Activated naive CD4-positive, alpha-beta T cell treated with anti-CD3 and anti-CD28 coated beads for 36 hours (primary cell): ENCODE data around the gene DNMT3A. TPM values are rescaled to one million over a fixed set of nuclear protein-coding genes. Genes with fewer than 3 reads are reported as not detected.

ENCODE experiments used
- CTCF ChIA-PET: fragments of 350-600 bp; sonication (Branson Sonifier 250); formaldehyde crosslinking; loops from one replicate; lab custom pipeline; 2021; ENCODE audit warnings: antibody characterized with exemption; lab: Charles Lee
- DNase-seq: peaks from one replicate; pipeline ENCODE4 v3.0.0-alpha.2; 2020
- H3K27ac Mint-ChIP-seq: one replicate; pipeline ENCODE4 v1.8.0; 2021; ENCODE audit warnings: mild to moderate bottlenecking, mixed read lengths
- H3K27me3 Mint-ChIP-seq: one replicate; pipeline ENCODE4 v1.8.0; 2021; ENCODE audit warnings: low read depth, mixed read lengths
- H3K36me3 Mint-ChIP-seq: one replicate; pipeline ENCODE4 v1.8.0; 2021; ENCODE audit warnings: low read depth, mixed read lengths
- H3K4me1 Mint-ChIP-seq: one replicate; pipeline ENCODE4 v1.8.0; 2021; ENCODE audit warnings: low read depth, mixed read lengths
- H3K4me3 Mint-ChIP-seq: one replicate; pipeline ENCODE4 v1.8.0; 2021; ENCODE audit warnings: mild to moderate bottlenecking, moderate library complexity, mixed read lengths
- H3K9me3 Mint-ChIP-seq: one replicate; pipeline ENCODE4 v1.8.0; 2021; ENCODE audit warnings: mixed read lengths
- intact Hi-C: fragments of 100-400 bp; cut with micrococcal nuclease; formaldehyde crosslinking; loops from one replicate; pipeline ENCODE4 v1.15.1; 2023
- total RNA-seq, 2 experiments: library from RNA; stranded (reverse); gene quantifications; one replicate each; pipeline ENCODE4 v1.2.3, GENCODE V29; 2021

Gene DNMT3A
- total RNA-seq, 2 experiments from 2014 or later = 53.0 to 53.5 TPM

DNA sequence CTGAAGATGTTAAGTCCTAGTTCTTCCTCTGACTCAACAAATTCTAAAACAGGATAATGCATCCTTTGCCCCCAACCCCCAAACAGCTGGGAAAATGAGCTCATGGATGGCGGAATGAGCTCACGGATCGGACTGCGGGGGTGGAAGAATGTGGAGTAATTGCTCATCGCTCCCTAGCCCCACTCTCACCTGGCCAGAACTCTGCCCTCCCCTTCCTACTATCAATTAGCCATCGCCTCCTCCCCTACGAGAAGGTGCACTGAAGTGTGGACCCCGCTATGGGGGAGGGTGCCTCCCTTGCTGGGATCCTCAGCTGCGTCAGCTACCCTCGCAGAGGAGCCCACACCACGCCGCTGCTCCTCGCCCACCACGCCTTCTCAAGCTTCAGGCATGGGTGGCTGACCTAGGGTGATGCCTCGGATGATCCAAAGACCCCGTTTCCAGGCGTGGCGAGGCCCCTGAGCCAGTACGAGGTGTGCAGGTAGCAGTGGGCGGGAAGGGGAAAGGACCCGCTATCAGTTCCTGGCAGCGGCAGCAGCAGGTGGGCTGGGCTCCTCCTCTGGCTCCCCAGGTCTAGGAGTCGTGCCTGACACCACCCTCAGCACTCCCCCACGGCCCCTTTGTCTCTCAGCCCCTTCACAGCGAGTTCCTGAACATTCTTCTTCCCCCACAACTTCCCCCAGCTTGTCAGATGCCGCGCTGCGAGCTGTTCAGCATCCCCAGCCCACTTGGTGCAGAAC is 91.2 kb downstream of the DNMT3A start:
- Mint-ChIP-seq H3K9me3 (no peaks in the 10 kb centered on the region), H3K4me3 (peak overlapping the region; percentile 81), H3K27ac (peak overlapping the region; percentile 85), H3K4me1 (peaks cover 18% of the 10 kb centered on the region), H3K27me3 (no peaks in the 10 kb centered on the region), H3K36me3 (peaks cover 31% of the 10 kb centered on the region)
- peak; percentile 42 for DNase-seq
- CTCF ChIA-PET = interaction anchor here (0.9 to 1.7 kb wide), 3 partner anchors 26 to 308 kb away, joined by 3 to 10 read pairs (median 3); no protein-coding TSS in a partner anchor
- intact Hi-C loops = loop anchor here (1.0 to 2.0 kb wide), 2 partner anchors 23 to 64 kb away; no protein-coding TSS in a partner anchor

DNA sequence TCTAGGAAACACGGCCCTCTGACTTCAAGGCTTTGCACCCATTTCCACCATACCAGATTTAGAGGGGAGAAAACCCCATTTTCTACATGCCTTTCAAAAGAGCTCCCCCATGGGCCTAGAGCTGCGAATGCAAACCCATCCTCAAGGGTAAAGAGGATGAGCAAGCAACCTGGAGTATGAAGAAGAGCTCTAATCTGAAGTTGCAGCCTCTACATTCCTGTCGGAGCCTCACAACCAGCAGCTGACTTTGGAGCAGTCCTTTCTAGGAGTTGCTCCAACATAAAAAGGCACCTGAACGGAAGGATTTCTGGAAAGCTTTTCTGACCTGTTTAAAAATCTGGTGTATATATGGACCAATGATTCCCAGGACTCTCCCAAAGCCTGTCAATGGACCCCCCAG is 91.9 kb downstream of the DNMT3A start:
- Mint-ChIP-seq H3K4me1 (peaks cover 18% of the 10 kb centered on the region), H3K9me3 (no peaks in the 10 kb centered on the region), H3K27me3 (no peaks in the 10 kb centered on the region), H3K36me3 (peaks cover 36% of the 10 kb centered on the region), H3K27ac (peak overlapping the region; percentile 2), H3K4me3 (no peak overlapping the region)
- intact Hi-C loops = loop anchor here (2.0 kb wide), 1 partner anchor 65 kb away; no protein-coding TSS in a partner anchor
- DNase-seq = no peak
- CTCF ChIA-PET = interaction anchor here (0.6 to 1.7 kb wide), 4 partner anchors 27 to 309 kb away, joined by 3 to 10 read pairs (median 3); no protein-coding TSS in a partner anchor

DNA sequence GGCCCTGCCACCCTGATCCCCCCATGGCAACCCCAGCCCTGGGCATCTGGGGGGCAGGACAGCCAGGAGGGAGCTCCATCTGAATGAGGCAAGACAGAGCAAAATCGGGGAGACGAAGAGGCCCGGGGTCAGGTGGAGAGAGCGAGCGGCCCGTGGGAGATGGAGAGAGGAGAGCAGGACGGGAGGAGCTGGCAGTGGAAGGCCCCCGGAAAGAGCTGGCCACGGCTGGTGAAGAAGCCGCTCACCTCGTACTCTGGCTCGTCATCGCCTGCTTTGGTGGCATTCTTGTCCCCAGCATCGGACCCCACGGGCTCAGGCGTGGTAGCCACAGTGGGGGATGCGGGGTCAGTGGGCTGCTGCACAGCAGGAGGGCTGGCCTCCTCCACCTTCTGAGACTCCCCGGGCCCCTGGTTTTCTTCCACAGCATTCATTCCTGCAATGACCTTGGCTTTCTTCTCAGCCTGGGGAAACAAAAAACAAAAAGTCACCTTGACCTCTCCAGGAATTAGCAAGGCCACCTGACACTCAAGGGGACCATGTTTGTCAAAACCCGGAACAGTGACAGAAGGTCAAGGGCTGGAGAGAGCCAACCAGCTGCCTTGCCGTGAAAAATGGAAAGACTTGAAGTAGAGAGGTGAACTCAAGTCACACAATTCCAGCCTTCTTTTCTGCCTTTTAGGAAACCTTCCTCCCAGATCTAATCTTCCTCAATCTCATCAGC is 93.8 kb downstream of the DNMT3A start:
- no peaks in the 10 kb centered on the region for H3K27me3 Mint-ChIP-seq
- CTCF ChIA-PET = interaction anchor here (0.7 kb wide), 2 partner anchors 305 to 600 kb away, joined by 3 read pairs; no protein-coding TSS in a partner anchor

DNA sequence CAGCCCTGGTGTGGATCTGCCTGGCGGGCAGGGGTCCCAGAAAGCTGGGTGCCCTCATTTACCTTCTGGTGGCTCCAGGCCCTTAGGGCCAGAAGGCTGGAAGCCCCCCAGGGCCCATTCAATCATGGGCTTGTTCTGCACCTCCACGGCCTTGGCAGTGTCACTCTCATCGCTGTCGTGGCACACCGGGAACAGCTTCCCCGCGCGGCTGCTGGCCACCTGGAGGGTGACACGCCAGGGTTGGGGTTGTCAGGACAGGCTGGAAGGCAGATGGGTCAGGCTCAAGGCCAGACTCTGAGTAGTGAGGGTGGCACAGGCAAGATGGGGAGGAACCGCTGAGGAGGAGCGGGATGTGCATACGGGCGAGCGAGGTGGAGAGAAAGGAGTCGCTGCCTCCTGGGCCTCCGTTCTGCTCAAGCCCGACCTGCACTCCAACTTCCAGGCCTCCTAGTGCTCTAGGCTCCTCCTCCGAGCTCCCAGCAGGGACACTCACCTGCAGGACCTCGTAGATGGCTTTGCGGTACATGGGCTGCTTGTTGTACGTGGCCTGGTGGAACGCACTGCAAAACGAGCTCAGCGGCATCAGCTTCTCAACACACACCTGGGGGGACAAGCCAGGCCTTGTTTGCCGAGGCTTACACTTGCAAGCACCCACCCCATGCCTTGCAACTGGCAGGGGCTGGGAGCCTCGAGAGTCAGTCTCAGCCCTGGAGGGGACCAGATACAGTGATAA is 95.0 kb downstream of the DNMT3A start:
- no peak overlapping the region for H3K4me3 Mint-ChIP-seq
- H3K27ac Mint-ChIP-seq = no peak overlapping the region
- intact Hi-C loops = no loop called here
- no peaks in the 10 kb centered on the region for H3K9me3 Mint-ChIP-seq
- H3K4me1 Mint-ChIP-seq = peaks cover 8% of the 10 kb centered on the region
- CTCF ChIA-PET = no interaction called here
- no peak for DNase-seq
- H3K36me3 Mint-ChIP-seq = peaks cover 28% of the 10 kb centered on the region
- H3K27me3 Mint-ChIP-seq = no peaks in the 10 kb centered on the region

More for the DNA sequence above, 93.8 kb downstream of the DNMT3A start:
- Mint-ChIP-seq H3K36me3 (peaks cover 28% of the 10 kb centered on the region), H3K27ac (peak overlapping the region; percentile 46), H3K9me3 (no peaks in the 10 kb centered on the region), H3K4me3 (no peak overlapping the region), H3K4me1 (peaks cover 12% of the 10 kb centered on the region)
- no peak for DNase-seq
- intact Hi-C loops = no loop called here

DNA sequence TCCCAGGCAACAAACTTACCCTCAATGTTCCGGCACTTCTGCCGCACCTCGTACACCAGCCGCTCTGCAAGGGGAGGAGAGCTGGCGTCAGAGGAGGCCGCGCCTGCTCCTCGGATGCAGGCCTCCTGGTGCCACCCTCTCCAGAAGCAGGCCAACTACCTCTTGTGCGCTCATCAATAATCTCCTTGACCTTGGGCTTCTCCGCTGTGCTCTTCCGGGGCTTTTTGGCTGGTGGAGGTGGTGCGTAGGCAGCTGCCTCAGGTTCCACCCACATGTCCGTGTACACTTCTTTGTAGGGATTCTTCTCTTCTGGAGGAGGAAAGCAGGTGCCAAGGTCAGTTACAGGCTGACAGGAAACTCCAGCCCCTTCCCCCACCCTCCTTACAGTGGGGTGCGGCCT is 95.7 kb downstream of the DNMT3A start:
- intact Hi-C loops = no loop called here
- peaks cover 8% of the 10 kb centered on the region for H3K4me1 Mint-ChIP-seq
- DNase-seq = no peak
- no peaks in the 10 kb centered on the region for H3K9me3 Mint-ChIP-seq
- H3K27ac Mint-ChIP-seq = no peak overlapping the region
- H3K36me3 Mint-ChIP-seq = peaks cover 31% of the 10 kb centered on the region
- H3K4me3 Mint-ChIP-seq = no peak overlapping the region
- H3K27me3 Mint-ChIP-seq = no peaks in the 10 kb centered on the region
- CTCF ChIA-PET = no interaction called here

DNA sequence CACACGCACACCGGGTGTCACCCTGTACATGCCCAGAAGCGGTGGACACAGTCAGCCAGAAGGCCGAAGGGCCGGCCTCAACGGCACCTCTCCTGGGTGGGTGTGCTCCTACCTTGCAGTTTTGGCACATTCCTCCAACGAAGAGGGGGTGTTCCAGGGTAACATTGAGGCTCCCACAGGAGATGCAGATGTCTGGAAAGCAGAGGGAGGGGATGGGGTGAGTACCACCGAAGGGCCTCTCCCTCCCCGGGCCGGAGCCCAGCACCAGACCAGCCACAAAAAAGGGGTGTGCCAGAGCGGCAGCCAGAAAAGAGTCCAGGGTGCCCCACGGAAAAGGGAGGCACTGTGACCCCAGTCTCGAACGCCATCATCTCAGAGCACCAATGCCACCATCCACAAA is 96.6 kb downstream of the DNMT3A start:
- no peaks in the 10 kb centered on the region for H3K4me1 Mint-ChIP-seq
- no peak overlapping the region for H3K4me3 Mint-ChIP-seq
- no peak overlapping the region for H3K27ac Mint-ChIP-seq
- H3K9me3 Mint-ChIP-seq = no peaks in the 10 kb centered on the region
- CTCF ChIA-PET = no interaction called here
- no peaks in the 10 kb centered on the region for H3K27me3 Mint-ChIP-seq
- no peak for DNase-seq
- intact Hi-C loops = no loop called here
- peaks cover 39% of the 10 kb centered on the region for H3K36me3 Mint-ChIP-seq

DNA sequence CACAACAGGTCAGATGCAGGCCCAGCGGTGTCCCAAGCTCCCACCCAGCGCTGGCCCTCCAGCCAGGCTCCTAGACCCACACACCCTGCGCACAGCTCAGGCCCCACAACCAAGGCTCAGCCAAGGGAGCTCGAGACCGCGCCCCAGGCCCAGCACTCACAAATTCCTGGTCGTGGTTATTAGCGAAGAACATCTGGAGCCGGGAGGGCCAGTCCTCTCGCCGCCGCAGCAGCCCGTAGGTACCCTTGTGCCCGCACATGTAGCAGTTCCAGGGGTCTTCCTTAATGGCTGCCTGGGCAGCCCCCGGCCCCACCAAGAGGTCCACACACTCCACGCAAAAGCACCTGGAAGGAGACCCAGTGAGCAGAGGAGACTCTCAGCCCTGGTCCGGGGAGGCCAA is 97.7 kb downstream of the DNMT3A start:
- Mint-ChIP-seq H3K4me3 (no peak overlapping the region), H3K9me3 (no peaks in the 10 kb centered on the region), H3K4me1 (no peaks in the 10 kb centered on the region), H3K27ac (no peak overlapping the region), H3K36me3 (peaks cover 40% of the 10 kb centered on the region), H3K27me3 (no peaks in the 10 kb centered on the region)
- CTCF ChIA-PET = no interaction called here
- DNase-seq = no peak
- intact Hi-C loops = no loop called here

DNA sequence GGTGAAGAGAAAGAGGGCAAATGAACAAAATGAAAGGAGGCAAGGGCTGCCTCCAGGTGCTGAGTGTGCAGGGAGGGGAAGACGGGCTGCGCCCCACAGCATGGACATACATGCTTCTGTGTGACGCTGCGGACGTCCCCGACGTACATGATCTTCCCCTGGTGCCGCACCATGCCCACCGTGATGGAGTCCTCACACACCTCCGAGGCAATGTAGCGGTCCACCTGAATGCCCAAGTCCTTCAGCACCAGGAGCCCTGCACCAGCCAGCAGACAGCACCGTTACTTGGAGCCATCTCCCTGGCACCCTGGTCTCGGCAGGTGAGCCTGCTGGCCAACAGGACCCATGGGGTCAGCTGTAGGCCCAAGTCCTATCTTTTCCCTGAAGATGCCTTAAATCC is 100.3 kb downstream of the DNMT3A start:
- CTCF ChIA-PET = no interaction called here
- no peak overlapping the region for H3K4me3 Mint-ChIP-seq
- no peaks in the 10 kb centered on the region for H3K27me3 Mint-ChIP-seq
- H3K27ac Mint-ChIP-seq = no peak overlapping the region
- H3K36me3 Mint-ChIP-seq = peaks cover 48% of the 10 kb centered on the region
- no peaks in the 10 kb centered on the region for H3K4me1 Mint-ChIP-seq
- H3K9me3 Mint-ChIP-seq = no peaks in the 10 kb centered on the region
- no peak for DNase-seq
- intact Hi-C loops = no loop called here

DNA sequence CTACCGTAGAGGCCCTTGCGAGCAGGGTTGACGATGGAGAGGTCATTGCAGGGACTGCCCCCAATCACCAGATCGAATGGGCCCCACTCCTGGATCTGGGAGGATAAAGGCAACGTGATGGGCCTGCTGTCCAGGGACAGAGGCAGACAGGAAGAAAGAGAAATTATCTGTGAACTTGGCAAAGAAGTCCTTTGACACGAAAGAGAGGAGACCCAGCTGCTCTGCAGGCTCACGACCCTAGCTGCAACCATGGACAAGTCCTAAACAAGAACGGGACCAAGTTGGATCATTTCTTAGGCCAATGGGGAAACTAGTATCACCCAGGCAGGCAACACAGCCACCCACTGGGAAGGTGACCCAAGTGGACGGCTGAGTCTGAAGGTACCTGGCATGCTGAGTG is 101.1 kb downstream of the DNMT3A start:
- intact Hi-C loops = no loop called here
- no peak overlapping the region for H3K4me3 Mint-ChIP-seq
- no peak for DNase-seq
- H3K27me3 Mint-ChIP-seq = no peaks in the 10 kb centered on the region
- H3K4me1 Mint-ChIP-seq = no peaks in the 10 kb centered on the region
- H3K9me3 Mint-ChIP-seq = no peaks in the 10 kb centered on the region
- H3K36me3 Mint-ChIP-seq = peaks cover 46% of the 10 kb centered on the region
- CTCF ChIA-PET = interaction anchor here (0.6 to 1.2 kb wide), 2 partner anchors 12 to 678 kb away, joined by 3 read pairs; no protein-coding TSS in a partner anchor
- no peak overlapping the region for H3K27ac Mint-ChIP-seq

DNA sequence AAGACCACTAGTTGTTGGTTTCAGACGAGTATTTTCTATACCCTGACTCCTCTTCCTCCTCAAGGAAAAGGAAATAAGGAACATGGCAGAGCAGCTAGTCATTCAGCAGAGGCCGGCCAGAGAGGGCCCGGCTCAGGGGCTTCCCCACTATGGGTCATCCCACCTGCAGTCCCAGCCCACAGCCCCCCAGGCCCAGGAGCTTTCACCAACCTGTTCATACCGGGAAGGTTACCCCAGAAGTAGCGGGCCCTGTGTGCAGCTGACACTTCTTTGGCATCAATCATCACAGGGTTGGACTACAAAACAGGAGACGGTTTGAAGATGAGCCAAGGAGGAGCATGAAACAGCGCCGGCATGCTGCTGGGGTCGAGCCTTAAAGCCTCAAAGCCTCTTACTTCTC is 102.8 kb downstream of the DNMT3A start:
- H3K9me3 Mint-ChIP-seq = no peaks in the 10 kb centered on the region
- intact Hi-C loops = no loop called here
- peaks cover 49% of the 10 kb centered on the region for H3K36me3 Mint-ChIP-seq
- no peak overlapping the region for H3K27ac Mint-ChIP-seq
- DNase-seq = no peak
- H3K4me3 Mint-ChIP-seq = no peak overlapping the region
- no peaks in the 10 kb centered on the region for H3K27me3 Mint-ChIP-seq
- no peaks in the 10 kb centered on the region for H3K4me1 Mint-ChIP-seq
- CTCF ChIA-PET = interaction anchor here (0.6 kb wide), 1 partner anchor 828 kb away, joined by 3 read pairs; no protein-coding TSS in a partner anchor

DNA sequence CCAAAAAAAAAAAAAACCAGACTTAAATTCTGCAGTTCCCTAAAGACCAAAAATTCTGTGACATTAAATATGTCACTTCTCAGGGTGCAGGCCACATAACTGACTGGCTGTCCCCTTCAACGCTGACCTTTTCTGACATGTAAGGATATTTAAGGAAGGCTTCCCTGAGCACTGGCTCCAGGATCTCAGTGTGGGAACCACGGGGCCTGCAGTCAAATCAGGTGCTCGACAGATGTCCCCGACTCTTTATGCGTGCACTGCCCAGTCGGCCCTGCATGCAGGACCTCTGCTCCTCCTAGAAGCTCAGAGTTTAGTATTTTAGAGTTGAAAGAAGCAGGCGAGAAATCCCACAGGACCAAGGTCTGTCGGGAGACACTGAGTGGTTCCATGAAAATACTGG is 104.0 kb downstream of the DNMT3A start:
- DNase-seq = no peak
- Mint-ChIP-seq H3K4me1 (no peaks in the 10 kb centered on the region), H3K27ac (no peak overlapping the region), H3K27me3 (no peaks in the 10 kb centered on the region), H3K36me3 (peaks cover 48% of the 10 kb centered on the region), H3K9me3 (no peaks in the 10 kb centered on the region), H3K4me3 (no peak overlapping the region)
- CTCF ChIA-PET = no interaction called here
- intact Hi-C loops = no loop called here

DNA sequence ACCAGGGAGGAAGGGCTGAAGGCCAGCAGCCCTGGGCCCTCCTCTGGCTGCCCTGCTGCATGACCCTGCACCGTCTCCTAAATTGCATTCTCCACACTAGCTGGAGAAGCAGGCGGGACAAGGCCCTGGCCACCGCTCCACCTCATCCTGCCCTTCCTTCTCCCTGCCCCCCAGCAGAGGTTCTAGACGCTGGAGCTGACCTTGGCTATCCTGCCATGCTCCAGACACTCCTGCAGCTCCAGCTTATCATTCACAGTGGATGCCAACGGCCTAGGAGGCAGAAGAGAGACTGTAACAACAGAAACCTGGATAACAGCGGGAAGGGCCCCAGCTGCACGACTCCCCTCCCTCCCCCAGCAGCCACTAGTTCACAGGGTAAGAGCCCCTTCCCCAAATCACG is 105.0 kb downstream of the DNMT3A start:
- Mint-ChIP-seq H3K36me3 (peaks cover 51% of the 10 kb centered on the region), H3K4me1 (no peaks in the 10 kb centered on the region), H3K27me3 (no peaks in the 10 kb centered on the region), H3K27ac (no peak overlapping the region), H3K9me3 (no peaks in the 10 kb centered on the region), H3K4me3 (no peak overlapping the region)
- DNase-seq = no peak
- CTCF ChIA-PET = no interaction called here
- intact Hi-C loops = no loop called here
